ENCODE measurements around the gene TRABD2B. TPM values are rescaled to one million over a fixed set of nuclear protein-coding genes. Genes with fewer than 3 reads are reported as not detected.

The TRABD2B gene
- total and polyA plus RNA-seq, 2 experiments from 2014 or later, result 1.6 to 2.0 TPM

GRCh38 chr1:47803815-47804501 is 193.2 kb downstream of the TRABD2B start:
- H3K27me3 Mint-ChIP-seq (ENCODE audit: insufficient read depth, low read depth, poor library complexity), result peaks cover 11% of the 10 kb centered on the region
- Histone ChIP-seq H3K36me3 (ENCODE audit: insufficient read depth) (no peaks in the 10 kb centered on the region), H3K4me3 (no peak overlapping the region), H3K27me3 (ENCODE audit: insufficient read depth) (no peaks in the 10 kb centered on the region), H3K79me2 (replicated peaks; ENCODE audit: insufficient read depth) (no peaks in the 10 kb centered on the region), H3K4me1 (ENCODE audit: insufficient read depth) (no peaks in the 10 kb centered on the region), H3K9me2 (ENCODE audit: insufficient read depth) (peaks cover 9% of the 10 kb centered on the region), H4K20me1 (replicated peaks; ENCODE audit: insufficient read depth) (no peaks in the 10 kb centered on the region), H2AFZ (no peak overlapping the region), H3K27ac (ENCODE audit: low read depth) (no peak overlapping the region), H3F3A (replicated peaks; ENCODE audit: low read depth) (no peaks in the 10 kb centered on the region), H3K4me2 (no peak overlapping the region)
- H3K9me3 Mint-ChIP-seq, result no peaks in the 10 kb centered on the region; the same call in 2 of the 3 replicates
- no peaks in the 10 kb centered on the region; the same call in 2 of the 3 replicates for H3K36me3 Mint-ChIP-seq (ENCODE audit: low read depth)
- H3K4me1 Mint-ChIP-seq, result peaks cover under 1% of the 10 kb centered on the region; the same call in 1 of the 3 replicates
- H3K4me3 Mint-ChIP-seq, result no peak overlapping the region
- DNase-seq (ENCODE audit: low spot score) (no peak), ATAC-seq (no peak)
- TF ChIP-seq POLR2AphosphoS5 (IDR thresholded peaks at IDR 0.05; ENCODE audit: low read depth), result no peak
- TF ChIP-seq REST (IDR thresholded peaks at IDR 0.05; ENCODE audit: unreplicated experiment), result no peak
- TF ChIP-seq STAT1 (IDR thresholded peaks at IDR 0.05; ENCODE audit: unreplicated experiment), result no peak
- no peak for TF ChIP-seq JUNB (IDR thresholded peaks at IDR 0.05; ENCODE audit: unreplicated experiment)
- TF ChIP-seq ZNF462 (CRISPR knock-in tag; IDR thresholded peaks at IDR 0.05), result no peak
- no peak for TF ChIP-seq EZH2phosphoT487 (IDR thresholded peaks at IDR 0.05; ENCODE audit: unreplicated experiment)
- no peak for TF ChIP-seq ZNF114 (CRISPR knock-in tag; IDR thresholded peaks at IDR 0.05)
- TF ChIP-seq NANOG (IDR thresholded peaks at IDR 0.05; ENCODE audit: borderline replicate concordance), result no peak
- no peak for TF ChIP-seq EZH2 (IDR thresholded peaks at IDR 0.05; ENCODE audit: low read depth, unreplicated experiment)
- TF ChIP-seq CTCF (conservative IDR thresholded peaks at IDR 0.05; ENCODE audit: low read depth in 2 of 2), result no peak
- no peak for TF ChIP-seq ZNF331 (CRISPR knock-in tag; IDR thresholded peaks at IDR 0.05; ENCODE audit: low read depth)
- no peak for TF ChIP-seq CREB1 (CRISPR knock-in tag; IDR thresholded peaks at IDR 0.05; ENCODE audit: low read depth)
- TF ChIP-seq ETS1 (IDR thresholded peaks at IDR 0.05), result no peak
- H3K27ac Mint-ChIP-seq, result no peak overlapping the region
